ENCODE data around the gene CYP26C1. TPM values are rescaled to one million over a fixed set of nuclear protein-coding genes. Genes with fewer than 3 reads are reported as not detected.

CYP26C1 gene
- total and polyA plus RNA-seq, 2 of the 13 experiments (the other 11 are each of a cell fraction or from before 2014, with no cell fraction given) = 0.02 TPM; not detected in 1

DNA sequence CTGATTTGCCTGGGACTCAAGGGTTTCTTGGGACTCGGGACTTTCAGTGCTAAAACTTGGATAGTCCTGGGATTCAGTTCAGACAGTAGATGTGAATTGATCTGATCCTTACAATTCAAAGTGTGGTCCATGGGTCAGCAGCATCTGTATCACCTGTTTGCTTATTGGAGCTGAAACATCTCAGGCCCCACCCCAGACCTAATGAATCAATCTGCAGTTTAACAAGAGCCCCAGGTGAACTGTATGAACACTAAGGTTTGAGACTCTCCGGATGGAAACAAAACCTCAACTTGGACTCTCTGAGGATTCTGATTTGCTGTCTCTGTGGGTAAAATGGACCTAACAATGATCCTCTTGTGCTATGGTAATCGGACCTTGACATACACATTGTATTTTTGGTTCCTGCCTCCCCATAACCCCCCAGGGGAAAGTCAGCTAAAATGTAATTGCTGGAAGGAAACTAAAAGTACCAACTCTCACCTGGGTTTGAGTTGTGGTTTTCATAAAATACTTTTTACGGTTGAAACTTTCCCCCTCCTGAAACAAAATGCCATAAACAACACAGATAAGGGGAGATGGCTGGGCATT, 24.8 kb downstream of the CYP26C1 start:
- intact Hi-C loops (cut with micrococcal nuclease; ENCODE audit: unreplicated experiment) = no loop called here
- TF ChIP-seq SIN3B (IDR thresholded peaks at IDR 0.05; ENCODE audit: low read length) (no peak), ZNF598 (CRISPR knock-in tag; IDR thresholded peaks at IDR 0.05; ENCODE audit: borderline replicate concordance) (no peak), ZNF564 (CRISPR knock-in tag; IDR thresholded peaks at IDR 0.05) (no peak), POGZ (CRISPR knock-in tag; IDR thresholded peaks at IDR 0.05) (no peak)
- no peak for DNase-seq (ENCODE audit: low spot score)
- ChIA-PET CTCF (ENCODE audit: low intra/inter-chr PET ratio, low total read pairs) (no interaction called here), POLR2A (no interaction called here)
- no peaks in the 10 kb centered on the region for H3K79me2 ChIP-seq (ENCODE audit: insufficient read depth, low read length)
- H3K27me3 ChIP-seq (ENCODE audit: control insufficient read depth in 1 of 2, insufficient read depth in 2 of 2, low read length in 2 of 2) = peaks cover 0 to 5% of the 10 kb centered on the region in 2 experiments; a peak in 1 of 5 replicates
- in situ Hi-C loops (cut with HindIII; ENCODE audit: extremely low pct_ligation_motif_present, low pct_unique_long_range_greater_than_20kb) = no loop called here
- 18% methylated on average over 4 of the region's 4 CpGs for WGBS (ENCODE audit: low lambda C conversion rate)
- peaks cover 27% of the 10 kb centered on the region for H3K4me1 ChIP-seq (ENCODE audit: insufficient read depth, low read length)
- H3K27ac ChIP-seq (ENCODE audit: extremely low read length, insufficient read depth, low read length) = no peak overlapping the region
- H3K4me3 ChIP-seq (replicated peaks in 1 of 3; ENCODE audit: insufficient read depth in 1 of 3, low read depth in 2 of 3, low read length in 3 of 3) = no peak overlapping the region
- no peaks in the 10 kb centered on the region for H3K36me3 ChIP-seq (replicated peaks in 1 of 2; ENCODE audit: control insufficient read depth in 1 of 2, insufficient read depth in 2 of 2, low read length in 2 of 2)
- no peak for ATAC-seq
- no peak overlapping the region for H2AFZ ChIP-seq (ENCODE audit: low read length)
- no peak overlapping the region for H3K9ac ChIP-seq (ENCODE audit: insufficient read depth, low read depth, low read length)
- no peaks in the 10 kb centered on the region for H3K9me3 ChIP-seq (ENCODE audit: low read length)
- no peak for FAIRE-seq
- H3K4me2 ChIP-seq (ENCODE audit: low read depth, low read length) = no peak overlapping the region
- no peaks in the 10 kb centered on the region for H4K20me1 ChIP-seq (ENCODE audit: insufficient read depth, low read length)
- no TSS peak for BruUV-seq (replicated peaks)

DNA sequence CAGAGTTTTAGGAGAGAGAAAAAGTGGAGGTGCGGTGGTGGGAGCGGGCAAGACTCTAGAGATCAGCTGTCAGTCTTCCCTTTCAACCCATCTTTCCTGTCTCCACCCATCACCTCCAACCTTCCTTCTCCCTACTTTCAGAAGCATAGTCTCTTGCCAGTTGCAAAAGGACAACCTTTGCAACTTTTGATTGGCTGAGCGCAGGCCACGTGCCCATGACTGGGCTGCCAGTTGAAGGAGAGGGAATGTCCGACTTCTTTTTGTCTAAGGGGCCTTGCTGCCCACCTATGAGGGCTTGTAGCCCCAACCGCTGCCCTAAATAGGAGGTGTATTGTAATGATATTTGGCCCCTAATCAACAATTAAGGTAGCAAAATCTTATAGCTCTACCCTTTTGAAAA, 25.7 kb downstream of the CYP26C1 start:
- intact Hi-C loops (cut with micrococcal nuclease; ENCODE audit: unreplicated experiment) (no loop called here), in situ Hi-C loops (cut with HindIII; ENCODE audit: extremely low pct_ligation_motif_present, low pct_unique_long_range_greater_than_20kb) (no loop called here)
- TF ChIP-seq RCOR2 (CRISPR knock-in tag; IDR thresholded peaks at IDR 0.05) (no peak), KLF11 (CRISPR knock-in tag; IDR thresholded peaks at IDR 0.05) (no peak), ZNF121 (CRISPR knock-in tag; IDR thresholded peaks at IDR 0.05) (no peak), GATAD2A (CRISPR knock-in tag; IDR thresholded peaks at IDR 0.05) (no peak)
- TF ChIP-seq, protein P1, sequence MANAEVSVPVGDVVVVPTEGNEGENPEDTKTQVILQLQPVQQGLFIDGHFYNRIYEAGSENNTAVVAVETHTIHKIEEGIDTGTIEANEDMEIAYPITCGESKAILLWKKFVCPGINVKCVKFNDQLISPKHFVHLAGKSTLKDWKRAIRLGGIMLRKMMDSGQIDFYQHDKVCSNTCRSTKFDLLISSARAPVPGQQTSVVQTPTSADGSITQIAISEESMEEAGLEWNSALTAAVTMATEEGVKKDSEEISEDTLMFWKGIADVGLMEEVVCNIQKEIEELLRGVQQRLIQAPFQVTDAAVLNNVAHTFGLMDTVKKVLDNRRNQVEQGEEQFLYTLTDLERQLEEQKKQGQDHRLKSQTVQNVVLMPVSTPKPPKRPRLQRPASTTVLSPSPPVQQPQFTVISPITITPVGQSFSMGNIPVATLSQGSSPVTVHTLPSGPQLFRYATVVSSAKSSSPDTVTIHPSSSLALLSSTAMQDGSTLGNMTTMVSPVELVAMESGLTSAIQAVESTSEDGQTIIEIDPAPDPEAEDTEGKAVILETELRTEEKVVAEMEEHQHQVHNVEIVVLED (CRISPR knock-in tag; IDR thresholded peaks at IDR 0.05; ENCODE audit: borderline replicate concordance) = no peak
- TF ChIP-seq, protein P2, sequence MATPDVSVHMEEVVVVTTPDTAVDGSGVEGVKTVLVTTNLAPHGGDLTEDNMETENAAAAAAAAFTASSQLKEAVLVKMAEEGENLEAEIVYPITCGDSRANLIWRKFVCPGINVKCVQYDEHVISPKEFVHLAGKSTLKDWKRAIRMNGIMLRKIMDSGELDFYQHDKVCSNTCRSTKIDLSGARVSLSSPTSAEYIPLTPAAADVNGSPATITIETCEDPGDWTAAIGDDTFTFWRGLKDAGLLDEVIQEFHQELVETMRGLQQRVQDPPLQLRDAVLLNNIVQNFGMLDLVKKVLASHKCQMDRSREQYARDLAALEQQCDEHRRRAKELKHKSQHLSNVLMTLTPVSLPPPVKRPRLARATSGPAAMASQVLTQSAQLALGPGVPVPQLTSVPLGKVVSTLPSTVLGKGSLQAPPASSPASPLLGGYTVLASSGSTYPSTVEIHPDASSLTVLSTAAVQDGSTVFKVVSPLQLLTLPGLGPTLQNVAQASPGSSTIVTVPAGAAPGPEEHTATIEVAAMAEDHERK (CRISPR knock-in tag; IDR thresholded peaks at IDR 0.05; ENCODE audit: low read depth) = no peak
- TF ChIP-seq, protein P3, sequence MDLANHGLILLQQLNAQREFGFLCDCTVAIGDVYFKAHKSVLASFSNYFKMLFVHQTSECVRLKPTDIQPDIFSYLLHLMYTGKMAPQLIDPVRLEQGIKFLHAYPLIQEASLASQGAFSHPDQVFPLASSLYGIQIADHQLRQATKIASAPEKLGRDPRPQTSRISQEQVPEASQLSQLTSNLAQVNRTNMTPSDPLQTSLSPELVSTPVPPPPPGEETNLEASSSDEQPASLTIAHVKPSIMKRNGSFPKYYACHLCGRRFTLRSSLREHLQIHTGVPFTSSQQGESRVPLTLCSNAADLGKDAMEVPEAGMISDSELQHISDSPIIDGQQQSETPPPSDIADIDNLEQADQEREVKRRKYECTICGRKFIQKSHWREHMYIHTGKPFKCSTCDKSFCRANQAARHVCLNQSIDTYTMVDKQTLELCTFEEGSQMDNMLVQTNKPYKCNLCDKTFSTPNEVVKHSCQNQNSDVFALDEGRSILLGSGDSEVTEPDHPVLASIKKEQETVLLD (CRISPR knock-in tag; IDR thresholded peaks at IDR 0.05; ENCODE audit: low read depth) = no peak
- no peak for FAIRE-seq
- Histone ChIP-seq H3K27me3 (ENCODE audit: control insufficient read depth in 1 of 2, insufficient read depth in 2 of 2, low read length in 2 of 2) (peaks cover 0 to 2% of the 10 kb centered on the region in 2 experiments; a peak in 1 of 5 replicates), H3K9me3 (ENCODE audit: low read length) (no peaks in the 10 kb centered on the region), H3K79me2 (ENCODE audit: insufficient read depth, low read length) (no peaks in the 10 kb centered on the region), H2AFZ (ENCODE audit: low read length) (no peak overlapping the region), H3K27ac (ENCODE audit: extremely low read length, insufficient read depth, low read length) (no peak overlapping the region), H3K4me1 (ENCODE audit: insufficient read depth, low read length) (peaks cover 24% of the 10 kb centered on the region), H3K4me3 (replicated peaks in 1 of 3; ENCODE audit: insufficient read depth in 1 of 3, low read depth in 2 of 3, low read length in 3 of 3) (no peak overlapping the region), H3K36me3 (replicated peaks in 1 of 2; ENCODE audit: control insufficient read depth in 1 of 2, insufficient read depth in 2 of 2, low read length in 2 of 2) (no peaks in the 10 kb centered on the region), H3K9ac (ENCODE audit: insufficient read depth, low read depth, low read length) (no peak overlapping the region), H3K4me2 (ENCODE audit: low read depth, low read length) (no peak overlapping the region), H4K20me1 (ENCODE audit: insufficient read depth, low read length) (no peaks in the 10 kb centered on the region)
- POLR2A ChIA-PET = no interaction called here
- WGBS (ENCODE audit: low lambda C conversion rate) = 58% methylated on average over 5 of the region's 6 CpGs
- no peak for ATAC-seq
- CTCF ChIA-PET (ENCODE audit: low intra/inter-chr PET ratio, low total read pairs) = no interaction called here
- BruUV-seq (replicated peaks) = no TSS peak
- no peak for DNase-seq (ENCODE audit: low spot score)
